CD4-positive, alpha-beta T cell treated with Interleukin-15 for 4 hours (primary cell): ENCODE data around the gene RTL9.
A peak's percentile ranks its signal among the peaks of the same experiment; 100 is the strongest.
"Not testable (repeated sequence)": the region's sequence is repeated elsewhere in the genome, so short reads cannot be mapped to it uniquely, and the experiment has no call there.

Experiments used
- DNase-seq: peaks from one replicate; pipeline ENCODE4 v3.0.0-alpha.2; 2020; ENCODE audit warnings: low spot score

The RTL9 gene

GRCh38 chrX:110358548-110358947, at the start of gene RTL9:
TSS of gene RTL9 (plus strand) at chrX:110358848. CDS start at chrX:110450618, 91,770 bp downstream.
- no peak for DNase-seq

- DNase-seq = no peak
Measured at GRCh38 chrX:110310000-110310790, 48.5 kb upstream of the RTL9 start.

GRCh38 chrX:110310896-110311295, 47.8 kb upstream of the RTL9 start:
- DNase-seq = peak; percentile 39

- DNase-seq = no peak
Measured at GRCh38 chrX:110311437-110312230, 47.0 kb upstream of the RTL9 start.

GRCh38 chrX:110315551-110315950, 43.1 kb upstream of the RTL9 start:
- no peak for DNase-seq

- no peak for DNase-seq
Measured at GRCh38 chrX:110316351-110317060, 42.1 kb upstream of the RTL9 start.

- DNase-seq = peak; percentile 4
Measured at GRCh38 chrX:110317061-110317819, 41.4 kb upstream of the RTL9 start.

- peak; percentile 77 for DNase-seq
Measured at GRCh38 chrX:110317820-110318663, 40.6 kb upstream of the RTL9 start, which contains the start of gene AMMECR1. TSS of gene AMMECR1 (minus strand) at chrX:110318085. CDS start at chrX:110318071, 14 bp downstream.

GRCh38 chrX:110318664-110318968, 40.0 kb upstream of the RTL9 start:
- no peak for DNase-seq

- no peak for DNase-seq
Measured at GRCh38 chrX:110320381-110320987, 38.2 kb upstream of the RTL9 start.

- DNase-seq = no peak
Measured at GRCh38 chrX:110321081-110321480, 37.6 kb upstream of the RTL9 start.

- no peak for DNase-seq
Measured at GRCh38 chrX:110321670-110322069, 37.0 kb upstream of the RTL9 start.

- DNase-seq = no peak
Measured at GRCh38 chrX:110322603-110323002, 36.0 kb upstream of the RTL9 start.

GRCh38 chrX:110326712-110327111, 31.9 kb upstream of the RTL9 start:
- DNase-seq = no peak

GRCh38 chrX:110327336-110327735, 31.3 kb upstream of the RTL9 start:
- DNase-seq = no peak

GRCh38 chrX:110328613-110329012, 30.0 kb upstream of the RTL9 start:
- not testable (repeated sequence) for DNase-seq

GRCh38 chrX:110331444-110332030, 27.1 kb upstream of the RTL9 start:
- DNase-seq = no peak

- not testable (repeated sequence) for DNase-seq
Measured at GRCh38 chrX:110333458-110333857, 25.2 kb upstream of the RTL9 start.

GRCh38 chrX:110338935-110339334, 19.7 kb upstream of the RTL9 start:
- DNase-seq = no peak
